ENCODE measurements around the gene ITGB3BP. TPM values are rescaled to one million over a fixed set of nuclear protein-coding genes. Genes with fewer than 3 reads are reported as not detected.

ITGB3BP gene
- total and polyA plus RNA-seq, 2 of the 13 experiments (the other 11 are each of a cell fraction or from before 2014, with no cell fraction given) = 19.0 to 46.5 TPM

DNA sequence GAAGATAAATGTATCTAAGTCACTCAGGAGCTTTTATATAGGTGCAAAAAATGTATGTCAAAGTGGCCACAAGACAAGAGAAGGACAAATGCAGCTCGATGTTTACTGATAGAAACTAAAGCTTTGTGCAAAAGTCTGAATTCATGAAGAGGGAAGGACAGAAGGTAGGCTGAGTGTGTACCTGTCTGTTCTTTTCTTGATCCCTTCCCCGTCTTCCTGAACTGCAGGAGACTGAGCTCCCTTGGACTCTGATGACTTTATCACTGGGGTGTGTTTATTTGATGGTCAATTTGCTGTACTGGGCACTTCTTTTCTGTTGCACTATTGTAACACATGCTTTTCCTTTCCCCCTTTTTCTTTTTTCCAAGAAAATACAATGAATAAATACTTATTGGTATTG is 25.4 kb downstream of the ITGB3BP start:
- Histone ChIP-seq H3K9ac (ENCODE audit: insufficient read depth, low read depth, low read length) (no peak overlapping the region), H3K4me1 (ENCODE audit: insufficient read depth, low read length) (no peaks in the 10 kb centered on the region), H4K20me1 (ENCODE audit: insufficient read depth, low read length) (no peaks in the 10 kb centered on the region), H2AFZ (ENCODE audit: low read length) (no peak overlapping the region), H3K27ac (ENCODE audit: extremely low read length, insufficient read depth, low read length) (no peak overlapping the region), H3K79me2 (ENCODE audit: insufficient read depth, low read length) (no peaks in the 10 kb centered on the region), H3K27me3 (ENCODE audit: control insufficient read depth in 1 of 2, insufficient read depth in 2 of 2, low read length in 2 of 2) (no peaks in the 10 kb centered on the region), H3K36me3 (replicated peaks in 1 of 2; ENCODE audit: control insufficient read depth in 1 of 2, insufficient read depth in 2 of 2, low read length in 2 of 2) (no peaks in the 10 kb centered on the region), H3K9me3 (ENCODE audit: low read length) (no peaks in the 10 kb centered on the region), H3K4me2 (ENCODE audit: low read depth, low read length) (no peak overlapping the region), H3K4me3 (replicated peaks in 1 of 3; ENCODE audit: insufficient read depth in 1 of 3, low read depth in 2 of 3, low read length in 3 of 3) (no peak overlapping the region)
- DNase-seq (ENCODE audit: low spot score) = no peak
- BruUV-seq (replicated peaks) = no TSS peak
- WGBS (ENCODE audit: low lambda C conversion rate) = 95% methylated on average over 2 of the region's 2 CpGs
- intact Hi-C loops (cut with micrococcal nuclease; ENCODE audit: unreplicated experiment) = no loop called here
- in situ Hi-C loops (cut with HindIII; ENCODE audit: extremely low pct_ligation_motif_present, low pct_unique_long_range_greater_than_20kb) = no loop called here
- CTCF ChIA-PET (ENCODE audit: low intra/inter-chr PET ratio, low total read pairs) = no interaction called here
- no peak for ATAC-seq
- POLR2A ChIA-PET = no interaction called here
- TF ChIP-seq, protein P1, sequence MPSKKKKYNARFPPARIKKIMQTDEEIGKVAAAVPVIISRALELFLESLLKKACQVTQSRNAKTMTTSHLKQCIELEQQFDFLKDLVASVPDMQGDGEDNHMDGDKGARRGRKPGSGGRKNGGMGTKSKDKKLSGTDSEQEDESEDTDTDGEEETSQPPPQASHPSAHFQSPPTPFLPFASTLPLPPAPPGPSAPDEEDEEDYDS (CRISPR knock-in tag; IDR thresholded peaks at IDR 0.05) = no peak
- no peak for TF ChIP-seq FOXK1 (CRISPR knock-in tag; IDR thresholded peaks at IDR 0.05; ENCODE audit: borderline replicate concordance, low read depth)
- TF ChIP-seq, protein P2, sequence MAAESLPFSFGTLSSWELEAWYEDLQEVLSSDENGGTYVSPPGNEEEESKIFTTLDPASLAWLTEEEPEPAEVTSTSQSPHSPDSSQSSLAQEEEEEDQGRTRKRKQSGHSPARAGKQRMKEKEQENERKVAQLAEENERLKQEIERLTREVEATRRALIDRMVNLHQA (CRISPR knock-in tag; IDR thresholded peaks at IDR 0.05) = no peak
- no peak for TF ChIP-seq ZKSCAN8 (CRISPR knock-in tag; IDR thresholded peaks at IDR 0.05; ENCODE audit: borderline replicate concordance)
- TF ChIP-seq LCORL (IDR thresholded peaks at IDR 0.05) = no peak
- TF ChIP-seq LCORL (CRISPR knock-in tag; IDR thresholded peaks at IDR 0.05) = no peak
- no peak for TF ChIP-seq HMGA1 (CRISPR knock-in tag; conservative IDR thresholded peaks at IDR 0.05)
- TF ChIP-seq, protein P3, sequence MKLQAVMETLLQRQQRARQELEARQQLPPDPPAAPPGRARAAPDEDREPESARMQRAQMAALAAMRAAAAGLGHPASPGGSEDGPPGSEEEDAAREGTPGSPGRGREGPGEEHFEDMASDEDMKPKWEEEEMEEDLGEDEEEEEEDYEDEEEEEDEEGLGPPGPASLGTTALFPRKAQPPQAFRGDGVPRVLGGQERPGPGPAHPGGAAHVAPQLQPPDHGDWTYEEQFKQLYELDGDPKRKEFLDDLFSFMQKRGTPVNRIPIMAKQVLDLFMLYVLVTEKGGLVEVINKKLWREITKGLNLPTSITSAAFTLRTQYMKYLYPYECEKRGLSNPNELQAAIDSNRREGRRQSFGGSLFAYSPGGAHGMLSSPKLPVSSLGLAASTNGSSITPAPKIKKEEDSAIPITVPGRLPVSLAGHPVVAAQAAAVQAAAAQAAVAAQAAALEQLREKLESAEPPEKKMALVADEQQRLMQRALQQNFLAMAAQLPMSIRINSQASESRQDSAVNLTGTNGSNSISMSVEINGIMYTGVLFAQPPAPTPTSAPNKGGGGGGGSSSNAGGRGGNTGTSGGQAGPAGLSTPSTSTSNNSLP (IDR thresholded peaks at IDR 0.05; ENCODE audit: low read depth, low read length) = no peak
- TF ChIP-seq ZNF225 (CRISPR knock-in tag; IDR thresholded peaks at IDR 0.05) = no peak
- TF ChIP-seq SOX5 (CRISPR knock-in tag; IDR thresholded peaks at IDR 0.05; ENCODE audit: borderline replicate concordance) = no peak
- TF ChIP-seq TEAD3 (CRISPR knock-in tag; optimal IDR thresholded peaks at IDR 0.05; ENCODE audit: borderline replicate concordance) = no peak
- TF ChIP-seq ZBTB8A (CRISPR knock-in tag; IDR thresholded peaks at IDR 0.05; ENCODE audit: borderline replicate concordance, low read depth) = no peak
- TF ChIP-seq RARA (CRISPR knock-in tag; IDR thresholded peaks at IDR 0.05) = no peak
- no peak for TF ChIP-seq ZNF207 (IDR thresholded peaks at IDR 0.05; ENCODE audit: borderline replicate concordance)
- TF ChIP-seq ZFP37 (CRISPR knock-in tag; IDR thresholded peaks at IDR 0.05; ENCODE audit: borderline replicate concordance) = no peak
- no peak for TF ChIP-seq SIX4 (CRISPR knock-in tag; IDR thresholded peaks at IDR 0.05)
- TF ChIP-seq, protein P4, sequence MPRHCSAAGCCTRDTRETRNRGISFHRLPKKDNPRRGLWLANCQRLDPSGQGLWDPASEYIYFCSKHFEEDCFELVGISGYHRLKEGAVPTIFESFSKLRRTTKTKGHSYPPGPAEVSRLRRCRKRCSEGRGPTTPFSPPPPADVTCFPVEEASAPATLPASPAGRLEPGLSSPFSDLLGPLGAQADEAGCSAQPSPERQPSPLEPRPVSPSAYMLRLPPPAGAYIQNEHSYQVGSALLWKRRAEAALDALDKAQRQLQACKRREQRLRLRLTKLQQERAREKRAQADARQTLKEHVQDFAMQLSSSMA (CRISPR knock-in tag; IDR thresholded peaks at IDR 0.05) = no peak
- no peak for FAIRE-seq
